ENCODE measurements around the gene NSD2.

DNA sequence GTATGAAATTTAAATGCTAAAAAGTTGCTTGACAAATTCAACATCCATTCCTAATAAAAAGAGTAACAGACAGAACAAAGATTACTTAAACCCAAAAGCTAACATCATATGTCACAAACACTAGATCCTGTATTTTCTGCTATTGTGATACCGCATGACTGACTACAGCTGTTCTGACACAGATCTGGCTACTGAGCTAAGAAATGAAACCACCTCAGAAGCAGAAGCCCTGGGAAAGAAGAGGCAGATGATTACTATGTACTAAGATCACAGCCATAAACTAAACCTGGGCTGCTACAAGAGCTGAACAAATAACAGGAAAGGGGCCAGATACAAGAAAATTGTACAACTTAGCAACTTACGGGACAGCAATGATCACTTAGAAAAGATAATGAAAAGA is 24.6 kb upstream of the NSD2 start:
- TF ChIP-seq POLR2A (IDR thresholded peaks at IDR 0.05): no peak
- TF ChIP-seq, protein P1, sequence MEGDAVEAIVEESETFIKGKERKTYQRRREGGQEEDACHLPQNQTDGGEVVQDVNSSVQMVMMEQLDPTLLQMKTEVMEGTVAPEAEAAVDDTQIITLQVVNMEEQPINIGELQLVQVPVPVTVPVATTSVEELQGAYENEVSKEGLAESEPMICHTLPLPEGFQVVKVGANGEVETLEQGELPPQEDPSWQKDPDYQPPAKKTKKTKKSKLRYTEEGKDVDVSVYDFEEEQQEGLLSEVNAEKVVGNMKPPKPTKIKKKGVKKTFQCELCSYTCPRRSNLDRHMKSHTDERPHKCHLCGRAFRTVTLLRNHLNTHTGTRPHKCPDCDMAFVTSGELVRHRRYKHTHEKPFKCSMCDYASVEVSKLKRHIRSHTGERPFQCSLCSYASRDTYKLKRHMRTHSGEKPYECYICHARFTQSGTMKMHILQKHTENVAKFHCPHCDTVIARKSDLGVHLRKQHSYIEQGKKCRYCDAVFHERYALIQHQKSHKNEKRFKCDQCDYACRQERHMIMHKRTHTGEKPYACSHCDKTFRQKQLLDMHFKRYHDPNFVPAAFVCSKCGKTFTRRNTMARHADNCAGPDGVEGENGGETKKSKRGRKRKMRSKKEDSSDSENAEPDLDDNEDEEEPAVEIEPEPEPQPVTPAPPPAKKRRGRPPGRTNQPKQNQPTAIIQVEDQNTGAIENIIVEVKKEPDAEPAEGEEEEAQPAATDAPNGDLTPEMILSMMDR (IDR thresholded peaks at IDR 0.05): no peak
- no peak for TF ChIP-seq POLR2AphosphoS5 (IDR thresholded peaks at IDR 0.05)
- TF ChIP-seq EP300 (IDR thresholded peaks at IDR 0.05): no peak

Data from sigmoid colon (tissue), 4 donors.